ENCODE results near the gene SLC25A29.

SLC25A29 gene

DNA sequence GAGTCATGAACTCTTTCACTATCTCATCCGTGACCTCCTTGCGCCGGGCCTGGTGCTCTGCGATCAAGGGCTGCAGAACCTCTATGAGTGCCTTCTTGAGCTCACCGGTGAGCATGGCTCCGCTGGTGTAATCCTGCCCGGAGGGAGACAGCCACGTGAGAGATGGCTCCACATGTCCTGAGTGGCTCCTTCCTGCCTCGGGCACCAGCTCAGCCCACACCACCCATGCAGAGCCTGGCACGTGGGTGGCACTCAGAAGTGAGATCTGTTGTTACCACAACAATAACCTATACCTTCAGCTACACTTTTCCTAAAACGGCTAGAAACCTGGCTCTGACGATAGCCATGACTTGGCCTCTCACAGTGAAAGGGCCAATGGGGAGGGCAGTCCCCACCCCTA lies 28.7 kb upstream of the SLC25A29 start:
- no peak overlapping the region for H3K27ac ChIP-seq
- no peak for TF ChIP-seq ZFX (IDR thresholded peaks at IDR 0.05; ENCODE audit: borderline replicate concordance)
- TF ChIP-seq, protein P1, sequence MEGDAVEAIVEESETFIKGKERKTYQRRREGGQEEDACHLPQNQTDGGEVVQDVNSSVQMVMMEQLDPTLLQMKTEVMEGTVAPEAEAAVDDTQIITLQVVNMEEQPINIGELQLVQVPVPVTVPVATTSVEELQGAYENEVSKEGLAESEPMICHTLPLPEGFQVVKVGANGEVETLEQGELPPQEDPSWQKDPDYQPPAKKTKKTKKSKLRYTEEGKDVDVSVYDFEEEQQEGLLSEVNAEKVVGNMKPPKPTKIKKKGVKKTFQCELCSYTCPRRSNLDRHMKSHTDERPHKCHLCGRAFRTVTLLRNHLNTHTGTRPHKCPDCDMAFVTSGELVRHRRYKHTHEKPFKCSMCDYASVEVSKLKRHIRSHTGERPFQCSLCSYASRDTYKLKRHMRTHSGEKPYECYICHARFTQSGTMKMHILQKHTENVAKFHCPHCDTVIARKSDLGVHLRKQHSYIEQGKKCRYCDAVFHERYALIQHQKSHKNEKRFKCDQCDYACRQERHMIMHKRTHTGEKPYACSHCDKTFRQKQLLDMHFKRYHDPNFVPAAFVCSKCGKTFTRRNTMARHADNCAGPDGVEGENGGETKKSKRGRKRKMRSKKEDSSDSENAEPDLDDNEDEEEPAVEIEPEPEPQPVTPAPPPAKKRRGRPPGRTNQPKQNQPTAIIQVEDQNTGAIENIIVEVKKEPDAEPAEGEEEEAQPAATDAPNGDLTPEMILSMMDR (IDR thresholded peaks at IDR 0.05): no peak

DNA sequence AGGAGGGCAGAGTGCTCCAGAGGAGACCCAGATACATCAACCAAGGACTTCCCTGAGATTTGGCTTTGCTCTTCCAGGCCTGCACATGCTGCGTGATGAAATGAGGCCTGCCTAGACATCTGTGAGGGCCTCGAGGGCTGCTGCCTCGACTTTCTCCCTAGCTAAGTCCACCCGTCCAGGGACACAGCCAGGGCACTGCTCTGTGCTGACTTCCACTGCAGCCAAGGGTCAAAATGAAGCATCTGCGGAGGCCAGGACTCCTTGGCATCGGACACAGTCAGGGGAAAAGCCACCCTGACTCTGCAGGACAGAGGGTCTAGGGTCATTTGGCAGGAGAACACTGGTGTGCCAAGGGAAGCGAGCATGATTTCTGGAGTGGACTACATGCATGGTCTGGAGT lies 27.6 kb upstream of the SLC25A29 start:
- TF ChIP-seq ZFX (IDR thresholded peaks at IDR 0.05; ENCODE audit: borderline replicate concordance): no peak
- TF ChIP-seq, protein P1 (IDR thresholded peaks at IDR 0.05): no peak
- H3K27ac ChIP-seq: no peak overlapping the region

DNA sequence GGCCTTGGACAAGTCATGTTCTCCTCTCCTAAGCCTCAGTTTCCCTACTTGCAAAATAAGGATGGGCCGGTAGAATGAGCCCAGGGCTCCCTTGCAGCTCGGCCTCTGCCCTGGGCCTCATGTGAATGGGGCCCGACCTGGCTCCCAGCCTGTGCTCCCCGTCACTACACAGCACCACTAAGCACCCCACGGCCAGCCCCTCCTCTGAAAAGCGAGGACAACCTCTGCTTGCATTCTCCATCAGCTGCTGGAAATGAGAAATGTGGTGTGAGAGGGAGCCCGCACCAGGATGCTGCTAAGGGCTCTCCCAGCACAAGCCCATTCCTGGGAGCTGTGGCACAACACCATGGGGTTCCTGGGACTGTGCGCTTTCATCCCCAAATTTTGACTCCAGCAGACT lies 27.1 kb upstream of the SLC25A29 start:
- TF ChIP-seq, protein P1 (IDR thresholded peaks at IDR 0.05): no peak
- TF ChIP-seq ZFX (IDR thresholded peaks at IDR 0.05; ENCODE audit: borderline replicate concordance): no peak

DNA sequence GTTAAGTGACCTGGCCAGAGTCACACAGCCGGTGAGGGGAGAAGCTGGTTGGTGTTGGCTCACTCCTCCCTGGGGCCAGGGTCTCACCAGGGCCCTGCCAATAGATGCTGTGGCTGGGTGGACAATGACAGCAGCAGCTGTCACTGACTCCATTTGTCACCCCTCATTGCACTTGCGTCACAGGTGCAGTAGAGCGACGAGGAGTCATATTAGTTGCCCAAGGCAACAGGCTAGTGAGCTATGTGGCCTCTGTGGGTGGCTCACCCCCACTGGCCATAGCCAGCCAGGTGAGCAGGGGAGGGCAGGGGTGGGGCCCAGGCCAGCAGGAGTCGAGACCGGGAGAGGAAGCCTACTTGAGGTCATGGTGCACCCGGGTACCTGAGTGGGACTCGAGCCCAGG lies 26.6 kb upstream of the SLC25A29 start:
- TF ChIP-seq, protein P1 (IDR thresholded peaks at IDR 0.05): no peak
- no peak for TF ChIP-seq ZFX (IDR thresholded peaks at IDR 0.05; ENCODE audit: borderline replicate concordance)
- no peak overlapping the region for H3K27ac ChIP-seq

More for the DNA sequence above, 27.1 kb upstream of the SLC25A29 start:
- H3K27ac ChIP-seq: no peak overlapping the region

DNA sequence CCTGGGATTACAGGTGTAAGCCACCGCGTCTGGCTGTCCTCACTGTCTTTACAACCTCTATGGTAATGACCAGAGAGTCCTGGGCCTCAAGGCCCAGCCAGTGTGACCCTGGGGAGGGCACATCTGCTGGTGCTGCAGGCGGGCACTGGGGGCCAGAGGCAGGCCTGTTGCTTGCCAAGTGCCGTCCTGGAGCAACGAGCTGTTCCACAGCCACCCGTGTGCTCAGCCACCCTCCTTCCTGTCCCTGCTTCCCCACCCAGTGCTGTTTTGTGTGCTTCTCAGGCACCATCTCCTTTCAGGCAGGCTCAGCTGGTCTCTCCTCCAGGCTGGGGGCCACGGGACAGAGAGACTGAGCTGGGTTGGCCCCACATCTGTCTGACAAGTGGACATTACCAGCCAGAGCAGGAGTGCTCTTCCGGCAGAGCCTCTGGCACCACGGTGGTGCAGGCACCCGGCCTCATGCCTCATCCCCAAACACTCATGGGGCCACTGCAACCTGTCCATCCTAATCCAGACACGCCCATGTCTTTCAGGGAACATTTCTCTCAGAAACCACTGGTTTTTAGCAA lies 25.9 kb upstream of the SLC25A29 start:
- TF ChIP-seq, protein P1 (IDR thresholded peaks at IDR 0.05): no peak
- no peak for TF ChIP-seq ZFX (IDR thresholded peaks at IDR 0.05; ENCODE audit: borderline replicate concordance)
- H3K27ac ChIP-seq: no peak overlapping the region

DNA sequence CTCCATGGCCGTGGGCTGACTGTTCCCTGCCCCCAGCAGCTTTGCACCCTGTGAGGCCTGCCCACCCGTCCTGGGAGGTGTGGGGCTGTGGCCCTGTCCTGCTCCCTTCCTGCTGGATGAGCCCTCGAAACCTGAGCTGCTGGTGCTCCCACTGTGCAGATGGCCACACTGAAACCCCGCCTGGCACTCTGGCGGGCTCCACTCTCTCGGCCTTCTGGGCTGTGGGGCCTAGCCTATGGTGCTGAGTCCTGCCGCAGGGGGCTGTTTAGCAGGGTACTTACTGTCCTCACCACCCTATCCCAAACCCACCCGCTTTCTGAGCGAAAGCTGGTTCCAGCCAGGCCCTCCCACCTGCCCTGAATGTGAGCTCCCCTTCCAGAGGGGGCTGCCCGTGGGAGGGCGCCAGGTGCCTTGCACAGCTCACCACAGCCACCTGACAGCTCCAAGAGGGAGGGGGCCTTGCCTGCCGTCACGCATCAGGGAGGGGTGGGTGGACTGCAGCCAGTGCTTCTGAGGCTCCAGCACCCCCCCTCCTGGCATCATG lies 24.2 kb upstream of the SLC25A29 start:
- TF ChIP-seq, protein P1 (IDR thresholded peaks at IDR 0.05): no peak
- TF ChIP-seq ZFX (IDR thresholded peaks at IDR 0.05; ENCODE audit: borderline replicate concordance): no peak
- H3K27ac ChIP-seq: no peak overlapping the region

DNA sequence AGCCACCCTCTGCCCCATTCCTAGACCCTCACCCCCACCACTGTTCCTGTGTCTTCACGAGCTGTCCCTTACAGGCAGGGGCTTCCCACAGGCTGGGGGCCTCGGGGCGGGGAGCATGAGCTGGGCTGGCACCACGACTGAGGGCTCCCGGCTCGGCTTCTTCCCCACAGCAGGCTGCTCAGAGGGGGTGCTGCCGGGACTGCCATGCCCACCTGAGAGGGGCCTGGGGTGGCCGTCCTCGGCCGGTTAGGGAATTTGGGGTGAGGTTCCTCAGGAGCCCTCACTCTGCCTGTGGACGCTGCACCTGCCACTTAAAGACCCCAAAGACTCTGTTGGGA lies 23.7 kb upstream of the SLC25A29 start:
- no peak overlapping the region for H3K27ac ChIP-seq
- TF ChIP-seq, protein P1 (IDR thresholded peaks at IDR 0.05): no peak
- no peak for TF ChIP-seq ZFX (IDR thresholded peaks at IDR 0.05; ENCODE audit: borderline replicate concordance)

Data from 22Rv1 (cell line).